ENCODE data around the gene FGF8.

The FGF8 gene

GRCh38 chr10:101736666-101737065 is 39.2 kb downstream of the FGF8 start:
- H3K9me3 Mint-ChIP-seq, result no peaks in the 10 kb centered on the region
- no peaks in the 10 kb centered on the region for H3K36me3 Mint-ChIP-seq
- no peaks in the 10 kb centered on the region for H3K4me1 Mint-ChIP-seq
- H3K4me3 Mint-ChIP-seq, result no peak overlapping the region
- ATAC-seq, result no peak
- no peak overlapping the region for H3K27ac Mint-ChIP-seq
- H3K27me3 Mint-ChIP-seq, result peaks cover 41% of the 10 kb centered on the region

DNA sequence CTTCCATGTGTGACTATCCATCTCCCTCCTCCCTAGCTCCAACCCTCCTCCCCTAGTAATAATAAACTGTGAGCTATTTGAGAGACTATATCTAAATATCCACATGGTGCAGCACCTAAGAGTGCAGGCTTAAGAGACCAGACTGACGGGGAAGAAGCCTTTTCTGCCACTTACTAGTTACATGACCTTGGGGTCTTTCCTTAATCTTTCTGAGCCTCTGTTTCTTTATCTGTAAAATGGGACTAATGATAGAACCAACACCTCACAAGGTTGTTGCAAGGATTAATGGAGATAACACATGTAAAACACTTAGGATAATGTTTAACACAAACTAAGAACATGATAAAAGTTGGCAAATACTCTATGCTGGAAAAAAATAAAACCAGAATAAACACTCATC is 43.8 kb downstream of the FGF8 start:
- Mint-ChIP-seq H3K36me3 (no peaks in the 10 kb centered on the region), H3K9me3 (no peaks in the 10 kb centered on the region), H3K4me3 (no peak overlapping the region), H3K27ac (no peak overlapping the region), H3K4me1 (no peaks in the 10 kb centered on the region), H3K27me3 (peaks cover 35% of the 10 kb centered on the region)
- ATAC-seq, result no peak

DNA sequence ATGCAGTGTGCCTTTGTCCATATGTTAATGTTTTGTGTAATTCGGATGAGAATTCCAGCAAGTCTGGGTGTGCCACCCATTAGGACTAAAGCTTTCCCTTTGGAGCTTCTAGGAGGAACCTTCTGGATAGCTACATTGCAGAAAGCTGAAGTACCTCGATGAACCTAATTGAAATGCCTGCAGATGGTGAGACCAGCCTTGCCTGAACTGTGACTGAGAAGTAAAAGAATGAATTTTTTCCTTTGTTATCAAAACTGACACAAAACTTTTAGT is 49.9 kb downstream of the FGF8 start:
- no peak for ATAC-seq
- Mint-ChIP-seq H3K36me3 (no peaks in the 10 kb centered on the region), H3K4me3 (no peak overlapping the region), H3K9me3 (no peaks in the 10 kb centered on the region), H3K4me1 (peaks cover 8% of the 10 kb centered on the region), H3K27ac (no peak overlapping the region), H3K27me3 (peaks cover 12% of the 10 kb centered on the region)

GRCh38 chr10:101725296-101726114 is 50.4 kb downstream of the FGF8 start:
- Mint-ChIP-seq H3K9me3 (no peaks in the 10 kb centered on the region), H3K36me3 (no peaks in the 10 kb centered on the region), H3K27me3 (peaks cover 15% of the 10 kb centered on the region), H3K4me1 (peaks cover 8% of the 10 kb centered on the region), H3K27ac (peak overlapping the region; percentile 4), H3K4me3 (no peak overlapping the region)
- ATAC-seq, result peak; percentile 76

- Mint-ChIP-seq H3K9me3 (no peaks in the 10 kb centered on the region), H3K36me3 (no peaks in the 10 kb centered on the region), H3K27ac (peak overlapping the region; percentile 4), H3K27me3 (peaks cover 25% of the 10 kb centered on the region), H3K4me1 (peaks cover 8% of the 10 kb centered on the region), H3K4me3 (no peak overlapping the region)
- peak; percentile 58 for ATAC-seq
Observed at GRCh38 chr10:101724446-101724845, 51.5 kb downstream of the FGF8 start.

DNA sequence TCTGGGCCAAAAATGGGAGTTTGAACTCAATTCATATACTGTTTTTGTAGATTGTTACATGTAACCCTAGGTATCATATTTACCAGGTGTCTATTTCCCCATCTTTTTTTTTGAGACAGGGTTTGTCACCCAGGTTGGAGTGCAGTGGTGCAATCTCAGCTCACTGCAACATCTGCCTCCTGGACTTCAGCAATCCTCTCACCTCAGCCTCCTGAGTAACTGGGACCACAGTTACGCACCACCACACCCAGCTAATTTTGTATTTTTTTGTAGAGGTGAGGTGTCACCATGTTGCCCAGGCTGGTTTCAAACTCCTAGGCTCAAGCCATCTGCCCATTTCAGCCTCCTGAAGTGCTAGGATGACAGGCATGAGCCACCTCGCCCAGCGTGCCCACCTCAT is 52.7 kb downstream of the FGF8 start:
- ATAC-seq, result no peak
- Mint-ChIP-seq H3K4me3 (no peak overlapping the region), H3K4me1 (peaks cover 8% of the 10 kb centered on the region), H3K27ac (no peak overlapping the region), H3K36me3 (no peaks in the 10 kb centered on the region), H3K9me3 (no peaks in the 10 kb centered on the region), H3K27me3 (peaks cover 24% of the 10 kb centered on the region)

DNA sequence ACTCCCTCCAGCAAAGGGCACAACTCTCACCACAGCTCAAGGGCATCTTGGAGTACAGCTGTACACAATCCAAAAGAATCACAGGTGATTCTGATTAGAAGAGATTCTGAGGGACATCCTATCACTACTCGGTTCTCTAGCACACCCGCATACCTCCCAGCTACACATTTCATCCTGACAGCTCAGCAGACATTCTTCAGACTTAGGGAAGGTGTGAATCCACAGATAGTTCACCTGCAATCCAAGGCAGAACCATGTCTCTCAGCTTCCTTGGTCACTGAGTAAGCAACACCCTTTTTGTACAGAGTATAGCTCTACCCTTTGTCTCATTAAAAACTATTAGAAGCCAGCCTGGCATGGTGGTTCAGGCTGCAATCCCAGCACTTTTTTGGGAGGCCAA is 54.1 kb downstream of the FGF8 start:
- H3K4me1 Mint-ChIP-seq, result peaks cover 8% of the 10 kb centered on the region
- H3K27me3 Mint-ChIP-seq, result peaks cover 24% of the 10 kb centered on the region
- H3K4me3 Mint-ChIP-seq, result no peak overlapping the region
- H3K9me3 Mint-ChIP-seq, result no peaks in the 10 kb centered on the region
- H3K36me3 Mint-ChIP-seq, result no peaks in the 10 kb centered on the region
- no peak for ATAC-seq
- no peak overlapping the region for H3K27ac Mint-ChIP-seq

GRCh38 chr10:101720606-101721230 is 55.2 kb downstream of the FGF8 start:
- Mint-ChIP-seq H3K27me3 (peaks cover 24% of the 10 kb centered on the region), H3K4me3 (no peak overlapping the region), H3K27ac (no peak overlapping the region), H3K4me1 (peaks cover 8% of the 10 kb centered on the region), H3K9me3 (no peaks in the 10 kb centered on the region), H3K36me3 (no peaks in the 10 kb centered on the region)
- no peak for ATAC-seq
